Panc1 (cell line): Measurements from ENCODE around the gene CFAP43.

ENCODE experiments used
- CTCF ChIP-seq: fragments of 450-650 bp; IDR thresholded peaks from 2 replicates; pipeline ENCODE4 v1.5.1; 2017; ENCODE audit warnings: mild to moderate bottlenecking
- POLR2AphosphoS5 ChIP-seq: IDR thresholded peaks from 2 replicates; pipeline ENCODE4 v1.6.1; 2012; ENCODE audit warnings: mild to moderate bottlenecking, low read depth, low read length, moderate library complexity
- REST ChIP-seq, 2 experiments: IDR thresholded peaks; 2 replicates each; pipeline ENCODE4 v1.6.1; 2011 to 2012; ENCODE audit warnings: low read depth in 2 of 2, control low read depth in 1 of 2, low read length in 1 of 2, mild to moderate bottlenecking in 1 of 2, moderate library complexity in 1 of 2; ENCODE audit not compliant: insufficient read depth in 1 of 2
- SIN3A ChIP-seq: IDR thresholded peaks from 2 replicates; pipeline ENCODE4 v1.6.1; 2012; ENCODE audit warnings: low read depth, mild to moderate bottlenecking, low read length, moderate library complexity, borderline replicate concordance; ENCODE audit not compliant: insufficient read depth

GRCh38 chr10:104122225-104123107 is 109.7 kb downstream of the CFAP43 start:
- no peak for TF ChIP-seq CTCF
- TF ChIP-seq POLR2AphosphoS5 = no peak
- TF ChIP-seq REST (IDR thresholded peaks at IDR 0.05; ENCODE audit: insufficient read depth in 1 of 2, low read depth in 2 of 2, low read length in 1 of 2) = no peak
- no peak for TF ChIP-seq SIN3A
